HG02981 (cell line): ENCODE data around the gene IPO8.

Source experiments
- ATAC-seq: cut with Tn5 transposase; IDR thresholded peaks from one replicate; pipeline ENCODE4 v1.9.1; 2021; ENCODE audit warnings: mild to moderate bottlenecking, moderate library complexity; ENCODE audit not compliant: unreplicated experiment

IPO8 gene

GRCh38 chr12:30695199-30696102, at the start of gene IPO8:
IPO8 (minus strand) TSS chr12:30695869; CDS start chr12:30695647, 222 bp downstream.
- peak; percentile 76 for ATAC-seq

- ATAC-seq = no peak
Observed at GRCh38 chr12:30744321-30744720, 48.7 kb upstream of the IPO8 start.

GRCh38 chr12:30740274-30740673, 44.6 kb upstream of the IPO8 start:
- no peak for ATAC-seq

- no peak for ATAC-seq
Observed at GRCh38 chr12:30739020-30739419, 43.4 kb upstream of the IPO8 start.

- ATAC-seq = no peak
Observed at GRCh38 chr12:30732954-30733637, 37.4 kb upstream of the IPO8 start.

GRCh38 chr12:30730011-30730410, 34.3 kb upstream of the IPO8 start:
- no peak for ATAC-seq

- no peak for ATAC-seq
Observed at GRCh38 chr12:30729547-30729946, 33.9 kb upstream of the IPO8 start.

GRCh38 chr12:30726647-30727046, 31.0 kb upstream of the IPO8 start:
- ATAC-seq = no peak

GRCh38 chr12:30725739-30726138, 30.1 kb upstream of the IPO8 start:
- no peak for ATAC-seq

- no peak for ATAC-seq
Observed at GRCh38 chr12:30719060-30719459, 23.4 kb upstream of the IPO8 start.

- no peak for ATAC-seq
Observed at GRCh38 chr12:30707613-30708342, 12.1 kb upstream of the IPO8 start.

GRCh38 chr12:30706476-30706875, 10.8 kb upstream of the IPO8 start:
- no peak for ATAC-seq

GRCh38 chr12:30701056-30701455, 5.4 kb upstream of the IPO8 start:
- no peak for ATAC-seq

- no peak for ATAC-seq
Observed at GRCh38 chr12:30700216-30700900, 4.7 kb upstream of the IPO8 start.

- no peak for ATAC-seq
Observed at GRCh38 chr12:30698346-30698745, 2.7 kb upstream of the IPO8 start.

- ATAC-seq = no peak
Observed at GRCh38 chr12:30696943-30697342, 1.3 kb upstream of the IPO8 start.

- no peak for ATAC-seq
Observed at GRCh38 chr12:30696486-30696885, 817 bp upstream of the IPO8 start.

- ATAC-seq = peak; percentile 21
Observed at GRCh38 chr12:30696103-30696408, 387 bp upstream of the IPO8 start.

- ATAC-seq = peak; percentile 21
Observed at GRCh38 chr12:30694412-30695198, 1.1 kb downstream of the IPO8 start.

- no peak for ATAC-seq
Observed at GRCh38 chr12:30692470-30692869, 3.2 kb downstream of the IPO8 start.
